Hematopoietic multipotent progenitor cell treated with erythropoietin and hydrocortisone succinate and interleukin-3 and kit ligand, for 17 days (in vitro differentiated cells): Measurements from ENCODE around the gene RAPGEF2.
"Not testable (repeated sequence)": the region's sequence is repeated elsewhere in the genome, so short reads cannot be mapped to it uniquely, and the experiment has no call there.

Experiments
- DNase-seq: peaks from one replicate; pipeline ENCODE4 v3.0.0-alpha.2; 2015; ENCODE audit warnings: low spot score

The RAPGEF2 gene

GRCh38 chr4:159098482-159099127, 4.3 kb upstream of the RAPGEF2 start:
- no peak for DNase-seq

DNA sequence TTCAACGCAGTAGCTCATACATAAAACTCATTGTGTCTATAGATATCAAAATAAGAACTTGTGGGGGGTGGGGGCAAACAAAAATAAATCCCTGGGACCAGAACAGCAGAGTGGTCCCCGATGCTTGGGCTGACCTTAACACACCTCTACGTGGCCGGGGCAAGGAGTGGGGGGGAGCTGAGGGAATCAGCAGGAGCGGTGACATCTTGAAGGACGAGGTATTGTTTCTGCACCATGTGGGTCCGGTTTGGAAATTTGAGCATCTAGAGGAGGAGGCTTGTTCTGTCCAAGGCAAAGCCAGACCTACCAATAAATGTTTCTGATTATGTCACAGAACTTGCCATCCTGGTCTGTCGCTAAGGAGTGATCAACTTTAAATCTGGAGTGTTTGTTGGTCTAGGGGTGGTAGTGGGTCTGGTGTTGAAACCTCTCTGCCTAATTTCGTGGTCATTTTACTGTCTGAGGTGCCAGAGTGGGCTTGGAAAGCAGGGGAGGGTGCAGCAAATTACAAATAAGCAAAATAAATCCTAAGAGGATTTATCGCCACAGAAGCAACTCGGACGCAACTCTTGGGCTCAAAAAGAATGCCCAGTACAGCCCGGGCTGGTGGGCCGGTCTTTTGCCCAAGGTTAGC, 774 bp upstream of the RAPGEF2 start:
- no peak for DNase-seq

- DNase-seq = peak; percentile 74
Observed at GRCh38 chr4:159103384-159103990, 608 bp downstream of the RAPGEF2 start.

GRCh38 chr4:159104694-159105414, 2.0 kb downstream of the RAPGEF2 start:
- DNase-seq = peak; percentile 81

DNA sequence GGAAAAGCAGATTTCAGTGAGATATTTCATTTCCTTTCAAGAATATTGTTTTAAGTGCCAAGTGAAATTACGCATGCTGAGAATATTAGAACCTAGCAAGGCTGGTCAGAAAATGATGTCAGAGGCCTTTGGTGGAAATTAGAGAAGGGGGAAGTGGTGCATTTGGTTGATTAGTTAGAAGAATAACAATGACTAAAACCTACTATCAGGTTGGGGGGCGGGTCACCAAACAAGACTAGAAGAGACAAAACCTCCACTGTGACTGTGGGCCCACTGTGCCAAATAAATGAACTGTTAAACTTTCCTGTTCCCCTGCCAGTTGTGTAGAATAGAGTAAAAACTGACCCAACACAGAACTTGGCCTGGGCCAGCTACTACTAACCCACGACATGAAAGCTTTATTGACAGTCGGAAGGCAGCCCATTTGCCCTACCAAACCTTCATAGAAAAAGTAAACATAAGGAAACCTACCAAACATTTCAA, 2.9 kb downstream of the RAPGEF2 start:
- DNase-seq = peak; percentile 68

DNA sequence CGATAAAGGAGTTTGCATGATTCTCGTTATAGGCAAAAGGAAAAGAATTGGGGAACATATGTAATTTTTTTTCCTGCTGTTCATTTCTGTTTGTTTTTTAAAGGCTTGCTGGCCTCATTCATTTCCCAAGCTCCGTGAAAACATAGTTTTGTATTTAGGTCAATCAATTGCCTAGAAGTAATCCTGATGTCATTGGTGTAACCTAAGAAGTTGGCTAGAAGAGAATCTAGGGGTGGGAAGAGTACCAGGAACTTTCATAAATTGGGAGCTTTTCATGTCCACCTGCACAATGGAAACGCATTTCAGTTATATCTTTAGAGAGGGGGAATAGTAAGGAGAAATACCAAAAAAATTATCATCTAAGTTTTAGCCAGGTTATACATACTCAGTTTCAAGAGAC, 3.8 kb downstream of the RAPGEF2 start:
- DNase-seq = peak; percentile 61

GRCh38 chr4:159107203-159107925, 4.5 kb downstream of the RAPGEF2 start:
- peak; percentile 67 for DNase-seq

DNA sequence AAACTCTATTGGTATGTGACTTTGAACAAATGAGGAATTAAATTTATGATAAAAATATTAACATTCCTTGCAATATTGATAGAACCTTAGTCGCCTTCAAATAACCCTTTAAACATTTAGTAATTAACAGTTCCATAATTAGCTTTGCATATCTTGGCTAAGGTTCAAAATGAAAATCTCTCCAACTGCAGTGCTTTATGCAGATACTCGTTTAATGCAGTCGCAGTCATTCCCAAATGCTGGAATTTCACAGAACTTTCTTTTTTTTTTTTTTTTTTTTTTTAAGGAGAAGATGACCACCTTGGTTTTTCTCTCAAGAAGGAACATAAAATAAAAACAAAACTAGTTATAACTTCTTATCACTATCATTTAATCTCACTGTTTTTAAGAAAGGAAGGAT, 5.2 kb downstream of the RAPGEF2 start:
- peak; percentile 37 for DNase-seq

DNA sequence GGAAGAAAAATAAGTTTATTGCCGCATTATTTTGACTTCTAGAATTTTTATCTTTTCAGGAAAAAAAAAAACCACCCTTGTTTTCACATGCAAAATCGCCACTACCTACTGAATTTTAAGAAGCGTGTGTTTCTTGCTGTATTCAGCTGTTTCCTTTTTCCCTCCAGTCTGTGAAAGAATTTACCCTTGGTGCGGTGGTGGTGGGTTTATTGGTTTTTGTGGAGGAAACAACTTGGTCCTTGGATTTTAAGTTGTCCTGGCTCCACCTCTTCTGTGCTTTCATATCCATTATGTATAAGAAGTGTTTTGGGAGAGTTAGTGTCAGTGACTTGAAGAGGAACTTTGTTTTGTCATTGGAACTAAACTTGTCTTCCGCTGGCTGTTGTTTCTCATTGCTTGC, 8.1 kb downstream of the RAPGEF2 start:
- peak; percentile 36 for DNase-seq

- peak; percentile 37 for DNase-seq
Observed at GRCh38 chr4:159111416-159111815, 8.5 kb downstream of the RAPGEF2 start.

- not testable (repeated sequence) for DNase-seq
Observed at GRCh38 chr4:159113366-159113765, 10.5 kb downstream of the RAPGEF2 start.

- not testable (repeated sequence) for DNase-seq
Observed at GRCh38 chr4:159116098-159116497, 13.2 kb downstream of the RAPGEF2 start.

- not testable (repeated sequence) for DNase-seq
Observed at GRCh38 chr4:159116693-159117092, 13.8 kb downstream of the RAPGEF2 start.

- peak; percentile 24 for DNase-seq
Observed at GRCh38 chr4:159117564-159117963, 14.7 kb downstream of the RAPGEF2 start.

GRCh38 chr4:159117968-159118367, 15.1 kb downstream of the RAPGEF2 start:
- peak; percentile 63 for DNase-seq

DNA sequence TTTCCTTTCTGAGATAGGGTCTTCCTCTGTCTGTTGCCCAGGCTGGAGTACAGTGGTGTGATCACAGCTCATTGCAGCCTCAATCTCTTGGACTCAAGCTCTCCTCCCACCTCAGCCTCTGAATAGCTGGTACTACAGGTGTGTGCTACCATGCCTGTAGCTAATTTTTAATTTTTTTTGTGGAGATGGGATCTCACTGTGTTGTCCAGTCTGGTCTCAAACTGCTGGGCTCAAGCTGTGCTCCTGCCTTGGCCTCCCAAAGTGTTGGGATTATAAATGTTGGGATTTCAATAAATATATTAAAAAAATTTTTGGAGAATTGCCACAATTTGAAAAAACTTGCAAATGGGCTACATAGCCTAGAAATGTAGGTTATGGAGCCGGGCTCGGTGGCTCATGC, 18.5 kb downstream of the RAPGEF2 start:
- no peak for DNase-seq

DNA sequence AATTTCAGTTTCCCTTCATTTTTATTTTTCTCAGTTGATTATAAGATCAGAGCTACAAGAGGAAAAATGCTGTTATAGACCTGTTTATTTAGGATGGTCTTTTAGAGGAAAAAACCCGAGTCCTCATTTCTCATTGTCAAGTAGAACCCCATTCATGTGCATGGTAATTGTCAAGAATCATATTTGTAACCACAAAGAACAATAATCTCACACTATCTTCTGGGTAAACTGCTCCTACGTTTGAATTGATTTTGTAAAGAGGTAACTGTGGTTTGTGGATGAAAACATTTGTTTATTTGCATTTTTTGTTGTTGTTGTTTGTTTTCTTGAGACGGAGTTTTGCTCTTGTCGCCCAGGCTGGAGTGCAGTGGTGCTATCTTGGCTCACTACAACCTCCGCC, 23.8 kb downstream of the RAPGEF2 start:
- DNase-seq = no peak

- peak; percentile 79 for DNase-seq
Observed at GRCh38 chr4:159127745-159128518, 25.1 kb downstream of the RAPGEF2 start.

DNA sequence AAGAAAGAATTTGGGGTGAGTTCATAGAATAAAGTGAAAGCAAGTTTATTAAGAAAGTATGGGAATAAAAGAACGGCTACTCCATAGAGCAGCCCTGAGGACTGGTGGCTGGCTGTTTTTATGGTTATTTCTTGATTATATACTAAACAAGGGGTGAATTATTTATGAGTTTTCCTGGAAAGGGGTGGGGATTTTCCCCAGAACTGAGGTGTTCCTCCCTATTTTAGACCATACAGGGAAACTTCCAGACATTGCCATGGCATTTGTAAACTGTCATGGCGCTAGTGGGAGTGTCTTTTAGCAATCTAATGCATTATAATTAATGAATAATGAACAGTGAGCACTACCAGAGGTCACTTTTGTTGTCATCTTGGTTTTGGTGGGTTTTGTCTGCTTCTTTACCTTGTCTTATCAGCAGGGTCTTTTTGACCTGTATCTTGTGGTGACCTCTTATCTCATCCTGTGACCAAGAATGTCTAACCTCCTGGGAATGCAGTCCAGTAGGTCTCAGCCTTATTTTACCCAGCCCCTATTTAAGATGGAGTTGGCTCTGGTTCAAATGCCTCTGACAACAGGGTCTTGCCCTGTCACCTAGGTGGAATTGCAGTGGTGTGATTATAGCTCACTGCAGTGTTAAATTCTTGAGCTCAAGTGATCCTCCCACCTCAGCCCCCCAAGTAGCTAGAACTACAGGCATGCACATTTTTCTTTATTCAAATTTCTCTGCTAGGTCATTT, 27.1 kb downstream of the RAPGEF2 start:
- DNase-seq = no peak

GRCh38 chr4:159131564-159131963, 28.7 kb downstream of the RAPGEF2 start:
- DNase-seq = no peak
